HTERT RPE-1 (cell line): ENCODE results near the gene ZNF280B.
"Not testable (repeated sequence)": the region's sequence is repeated elsewhere in the genome, so short reads cannot be mapped to it uniquely, and the experiment has no call there.

Source experiments
- in situ Hi-C: fragments of 300-500 bp; cut with MboI; formaldehyde crosslinking; loops from 4 replicates; pipeline ENCODE4 v1.14.3; 2020; ENCODE audit warnings: low sequenced_read_pairs

The ZNF280B gene

DNA sequence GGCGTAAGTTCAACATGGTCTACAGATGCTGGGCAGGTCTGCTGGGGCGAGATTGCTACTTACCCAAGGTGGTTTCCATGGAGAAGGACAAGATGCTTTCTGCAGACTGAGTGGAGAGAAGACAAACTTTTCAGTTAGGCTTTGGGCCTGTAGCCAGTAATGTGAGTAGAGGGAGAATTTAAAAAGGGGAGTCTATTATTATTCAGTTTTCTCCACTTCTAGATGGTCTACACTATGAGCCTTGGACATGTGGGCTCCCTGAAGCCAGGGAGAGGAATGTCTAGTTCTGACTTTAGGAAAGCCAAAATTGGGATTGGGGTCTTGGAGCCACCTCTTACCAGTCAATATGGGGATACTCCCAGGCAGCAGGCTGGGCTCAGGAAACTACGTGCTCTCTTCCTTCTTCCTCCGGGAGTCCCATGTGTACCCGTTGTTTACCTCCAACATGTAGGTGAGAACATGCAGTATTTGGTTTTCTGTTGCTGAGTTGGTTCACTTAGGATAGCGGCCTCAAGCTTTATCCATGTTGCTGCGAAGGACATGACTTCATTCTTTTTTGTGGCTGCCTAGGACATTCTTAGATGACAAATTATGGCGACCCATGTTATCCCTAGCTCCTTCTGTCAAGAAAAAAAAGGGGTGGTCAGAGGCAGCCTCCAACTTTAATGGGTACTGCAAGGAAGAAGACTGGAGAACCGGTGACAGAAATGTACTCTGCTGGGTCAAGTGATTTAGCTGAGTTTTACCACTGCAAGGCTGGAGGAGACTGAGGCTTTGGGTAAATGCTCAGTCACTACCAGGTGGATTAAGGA lies 26.3 kb upstream of the ZNF280B start:
- in situ Hi-C loops = no loop called here

DNA sequence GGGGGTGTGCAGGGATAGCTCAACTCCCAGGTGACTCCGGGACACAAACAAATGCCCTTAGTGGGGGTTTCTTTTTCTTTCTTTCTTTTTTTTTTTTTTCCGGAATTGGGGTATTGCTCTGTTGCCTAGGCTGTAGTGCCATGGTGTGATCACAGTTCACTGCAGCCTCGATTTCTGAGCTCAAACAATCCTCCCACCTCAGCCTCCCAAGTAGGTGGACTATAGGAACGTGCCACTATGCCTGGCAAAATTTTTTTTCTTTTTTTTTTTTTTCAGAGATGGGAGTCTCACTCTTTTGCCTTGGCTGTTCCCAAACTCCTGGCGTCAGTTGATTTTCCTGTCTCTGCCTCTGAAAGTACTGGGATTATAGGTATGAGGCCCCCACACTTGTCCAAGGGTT lies 25.3 kb upstream of the ZNF280B start:
- in situ Hi-C loops = no loop called here

GRCh38 chr22:22533417-22533816 lies 24.9 kb upstream of the ZNF280B start:
- in situ Hi-C loops = no loop called here

DNA sequence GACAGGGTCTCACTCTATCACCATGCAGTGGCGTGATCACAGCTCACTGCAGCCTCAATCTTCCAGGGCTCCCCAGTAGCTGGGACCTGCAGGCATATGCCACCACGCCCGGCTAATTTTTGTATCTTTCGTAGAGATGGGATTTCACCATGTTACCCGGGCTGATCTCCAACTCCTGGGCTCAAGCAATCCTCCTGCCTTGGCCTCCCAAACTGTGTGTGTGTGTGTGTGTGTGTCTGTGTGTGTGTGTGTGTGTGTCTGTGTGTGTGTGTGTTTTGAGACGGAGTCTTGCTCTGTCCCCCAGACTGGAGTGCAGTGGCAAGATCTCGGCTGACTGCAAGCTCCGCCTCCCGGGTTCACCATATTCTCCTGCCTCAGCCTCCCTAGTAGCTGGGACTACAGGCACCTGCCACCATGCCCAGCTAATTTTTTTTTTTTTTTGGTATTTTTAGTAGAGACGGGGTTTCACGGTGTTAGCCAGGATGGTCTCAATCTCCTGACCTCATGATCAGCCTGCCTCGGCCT lies 24.1 kb upstream of the ZNF280B start:
- in situ Hi-C loops = not testable (repeated sequence)

GRCh38 chr22:22531770-22532546 lies 23.4 kb upstream of the ZNF280B start:
- in situ Hi-C loops = no loop called here

GRCh38 chr22:22528780-22529179 lies 20.2 kb upstream of the ZNF280B start:
- in situ Hi-C loops = no loop called here

GRCh38 chr22:22527312-22527711 lies 18.8 kb upstream of the ZNF280B start:
- in situ Hi-C loops = no loop called here

GRCh38 chr22:22526125-22526912 lies 17.8 kb upstream of the ZNF280B start:
- in situ Hi-C loops = no loop called here

- in situ Hi-C loops = no loop called here
These were observed 15.0 kb upstream of the ZNF280B start for GRCh38 chr22:22523494-22523893.

GRCh38 chr22:22521631-22522030 lies 13.1 kb upstream of the ZNF280B start:
- in situ Hi-C loops = no loop called here

GRCh38 chr22:22520667-22521602 lies 12.4 kb upstream of the ZNF280B start:
- in situ Hi-C loops = no loop called here

DNA sequence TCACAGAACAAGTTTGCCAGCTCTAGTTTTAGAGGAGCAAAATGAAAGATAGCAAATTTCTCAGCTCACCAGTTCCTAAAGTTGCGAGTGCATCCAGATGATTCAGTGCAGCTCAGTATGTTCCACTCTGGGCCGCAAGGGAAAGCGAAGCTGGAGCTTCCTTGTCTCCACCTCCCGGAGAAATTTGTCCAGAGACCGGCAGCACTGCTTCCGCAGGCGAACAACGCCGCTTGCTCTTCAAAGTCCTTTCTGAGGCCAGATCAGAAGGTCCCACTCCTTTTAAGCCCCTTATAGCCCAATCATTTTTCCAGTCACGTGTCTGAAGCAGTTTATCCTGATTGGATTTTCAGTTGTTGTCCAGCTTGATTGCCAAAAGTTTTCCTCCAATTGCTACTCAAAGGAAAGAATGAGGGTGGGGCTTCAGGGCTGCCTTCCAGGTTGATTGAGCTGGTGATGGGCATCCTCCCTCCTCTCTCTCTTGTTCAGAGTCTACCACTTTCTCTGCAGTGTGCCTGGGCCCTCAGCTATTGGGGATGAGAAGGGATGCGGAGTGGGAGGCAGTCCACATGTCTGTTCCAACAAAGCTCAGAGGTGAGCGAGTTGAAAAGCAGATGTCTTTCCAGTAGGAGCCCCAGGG lies 11.6 kb upstream of the ZNF280B start, which contains the start of gene ZNF280A:
ZNF280A (minus strand) TSS at position 251 of the 637 bp plus-strand sequence. CDS start 4,640 bp downstream, outside the sequence.
- in situ Hi-C loops = no loop called here

GRCh38 chr22:22519591-22519990 lies 11.0 kb upstream of the ZNF280B start:
- in situ Hi-C loops = no loop called here

- in situ Hi-C loops = no loop called here
These were observed 8.4 kb upstream of the ZNF280B start for GRCh38 chr22:22516992-22517391.

DNA sequence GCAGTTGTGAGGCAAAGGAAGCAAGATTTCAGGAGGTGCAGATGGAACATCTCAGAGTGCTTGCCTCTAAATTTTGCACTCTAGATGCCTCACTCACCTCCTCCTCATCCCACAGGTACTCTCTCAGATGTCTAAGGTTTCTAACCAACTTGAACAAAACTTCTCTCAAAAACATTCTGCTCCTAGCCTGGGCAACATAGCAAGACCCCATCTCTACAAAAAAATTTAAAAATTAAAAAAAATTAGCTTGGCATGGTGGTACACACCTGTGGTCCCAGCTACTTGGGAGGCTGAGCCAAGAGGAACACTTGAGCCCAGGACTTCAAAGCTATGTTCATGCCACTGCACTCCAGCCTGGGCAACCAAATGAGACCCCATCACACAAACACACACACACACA lies 7.3 kb upstream of the ZNF280B start:
- in situ Hi-C loops = no loop called here

- in situ Hi-C loops = not testable (repeated sequence)
These were observed 5.9 kb upstream of the ZNF280B start for GRCh38 chr22:22514431-22514830.

- in situ Hi-C loops = no loop called here
These were observed 5.1 kb upstream of the ZNF280B start for GRCh38 chr22:22513619-22514018.

GRCh38 chr22:22512951-22513350 lies 4.4 kb upstream of the ZNF280B start:
- in situ Hi-C loops = no loop called here

DNA sequence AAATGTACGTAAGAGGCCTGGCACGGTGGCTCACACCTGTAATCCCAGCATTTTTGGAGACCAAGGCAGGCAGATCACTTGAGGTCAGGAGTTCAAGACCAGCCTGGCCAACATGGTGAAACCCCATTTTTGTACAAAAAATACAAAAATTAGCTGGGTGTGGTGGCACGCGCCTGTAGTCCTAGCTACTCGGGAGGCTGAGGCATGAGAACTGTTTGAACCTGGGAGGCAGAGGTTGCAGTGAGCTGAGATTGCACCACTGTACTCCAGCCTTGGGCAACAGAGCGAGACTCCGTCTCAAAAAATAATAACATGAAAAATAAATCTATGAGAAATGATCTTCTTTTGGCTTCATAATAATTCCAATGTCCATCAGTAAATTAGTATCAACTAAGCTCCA lies 2.3 kb upstream of the ZNF280B start:
- in situ Hi-C loops = not testable (repeated sequence)
